SK-N-SH treated with all-trans-retinoic acid at 6 μM for 48 hours (cell line): Measurements from ENCODE around the gene ZC3H7B.

Source experiments
- ATAC-seq: fragments of 200-7000 bp; cut with Tn5 transposase; 3 replicates; pipeline ENCODE4 v1.9.1; 2020; ENCODE audit warnings: mild to moderate bottlenecking, moderate library complexity
- ARNTL ChIP-seq: fragments of 450-650 bp; formaldehyde crosslinking; IDR thresholded peaks from 2 replicates; pipeline ENCODE4 v1.5.0; 2020; ENCODE audit warnings: low read depth, mild to moderate bottlenecking, moderate library complexity, borderline replicate concordance
- BACH2 ChIP-seq: fragments of 250-450 bp; sonication (Bioruptor Pico); IDR thresholded peaks from 2 replicates; pipeline ENCODE4 v1.9.0; 2021; ENCODE audit warnings: mild to moderate bottlenecking, borderline replicate concordance
- CREB5 ChIP-seq: fragments of 250-450 bp; sonication (Bioruptor Pico); IDR thresholded peaks from 2 replicates; pipeline ENCODE4 v1.5.1; 2020; ENCODE audit warnings: low read depth, mild to moderate bottlenecking, moderate library complexity
- CSDC2 ChIP-seq: fragments of 250-450 bp; sonication (Bioruptor Pico); IDR thresholded peaks from 2 replicates; pipeline ENCODE4 v1.5.0; 2020; ENCODE audit warnings: mild to moderate bottlenecking, moderate library complexity
- CSRNP3 ChIP-seq: fragments of 250-450 bp; sonication (Bioruptor Pico); IDR thresholded peaks from 2 replicates; pipeline ENCODE4 v1.5.1; 2021; ENCODE audit warnings: mild to moderate bottlenecking, moderate library complexity
- ESRRG ChIP-seq: fragments of 250-450 bp; sonication (Bioruptor Pico); IDR thresholded peaks from 2 replicates; pipeline ENCODE4 v1.6.1; 2021; ENCODE audit warnings: mild to moderate bottlenecking
- GLIS3 ChIP-seq: fragments of 250-450 bp; sonication (Bioruptor Pico); IDR thresholded peaks from 2 replicates; pipeline ENCODE4 v1.5.0; 2020; ENCODE audit warnings: mild to moderate bottlenecking, moderate library complexity
- ISL1 ChIP-seq: fragments of 250-450 bp; sonication (Bioruptor Pico); IDR thresholded peaks from 2 replicates; pipeline ENCODE4 v2.1.2; 2022; ENCODE audit warnings: mild to moderate bottlenecking, moderate library complexity
- OSR1 ChIP-seq: fragments of 250-450 bp; sonication (Bioruptor Pico); IDR thresholded peaks from 2 replicates; pipeline ENCODE4 v1.8.0; 2022; ENCODE audit warnings: moderate library complexity, mild to moderate bottlenecking, inconsistent platforms
- PATZ1 ChIP-seq: fragments of 250-450 bp; sonication (Bioruptor Pico); IDR thresholded peaks from 2 replicates; pipeline ENCODE4 v1.8.0; 2020; ENCODE audit warnings: mild to moderate bottlenecking, moderate library complexity, borderline replicate concordance
- POU6F1 ChIP-seq: fragments of 250-450 bp; sonication (Bioruptor Pico); IDR thresholded peaks from 2 replicates; pipeline ENCODE4 v1.8.0; 2021; ENCODE audit warnings: low read depth, mild to moderate bottlenecking, moderate library complexity, borderline replicate concordance
- PPARA ChIP-seq: fragments of 250-450 bp; sonication (Bioruptor Pico); IDR thresholded peaks from 2 replicates; pipeline ENCODE4 v1.5.0; 2020; ENCODE audit warnings: mild to moderate bottlenecking, borderline replicate concordance
- RARB ChIP-seq: fragments of 250-450 bp; sonication (Bioruptor Pico); IDR thresholded peaks from 2 replicates; pipeline ENCODE4 v1.8.0; 2021; ENCODE audit warnings: mild to moderate bottlenecking, moderate library complexity
- SNAI2 ChIP-seq: fragments of 250-450 bp; sonication (Bioruptor Pico); IDR thresholded peaks from 2 replicates; pipeline ENCODE4 v1.5.0; 2020; ENCODE audit warnings: mild to moderate bottlenecking, moderate library complexity
- TCF4 ChIP-seq: fragments of 250-450 bp; sonication (Bioruptor Pico); IDR thresholded peaks from 2 replicates; pipeline ENCODE4 v1.8.0; 2021; ENCODE audit warnings: mild to moderate bottlenecking, moderate library complexity, borderline replicate concordance
- TOX ChIP-seq: fragments of 250-450 bp; sonication (Bioruptor Pico); IDR thresholded peaks from 2 replicates; pipeline ENCODE4 v1.8.0; 2021; ENCODE audit warnings: mild to moderate bottlenecking, moderate library complexity, borderline replicate concordance
- TSHZ2 ChIP-seq: fragments of 250-450 bp; sonication (Bioruptor Pico); IDR thresholded peaks from 2 replicates; pipeline ENCODE4 v1.5.0; 2020; ENCODE audit warnings: mild to moderate bottlenecking, moderate library complexity
- ZC3H10 ChIP-seq: fragments of 250-450 bp; sonication (Bioruptor Pico); IDR thresholded peaks from 2 replicates; pipeline ENCODE4 v1.5.1; 2021; ENCODE audit warnings: mild to moderate bottlenecking, moderate library complexity
- ZFP30 ChIP-seq: fragments of 450-650 bp; formaldehyde crosslinking; IDR thresholded peaks from 2 replicates; pipeline ENCODE4 v1.5.0; 2022; ENCODE audit warnings: mild to moderate bottlenecking, moderate library complexity
- ZNF565 ChIP-seq: fragments of 450-650 bp; formaldehyde crosslinking; conservative IDR thresholded peaks from 2 replicates; pipeline ENCODE4 v1.5.0; 2020; ENCODE audit warnings: low read depth, mild to moderate bottlenecking, moderate library complexity
- ZNF70 ChIP-seq: fragments of 450-650 bp; formaldehyde crosslinking; IDR thresholded peaks from 2 replicates; pipeline ENCODE4 v1.5.0; 2020; ENCODE audit warnings: mild to moderate bottlenecking, moderate library complexity
- ZNF8 ChIP-seq: fragments of 450-650 bp; formaldehyde crosslinking; IDR thresholded peaks from 2 replicates; pipeline ENCODE4 v1.5.0; 2020; ENCODE audit warnings: mild to moderate bottlenecking, moderate library complexity

The ZC3H7B gene

GRCh38 chr22:41302021-41302767, 869 bp downstream of the ZC3H7B start:
- ATAC-seq = no peak
- TF ChIP-seq ZFP30 (CRISPR knock-in tag) = no peak
- TF ChIP-seq GLIS3 (CRISPR knock-in tag) = no peak
- TF ChIP-seq ARNTL (CRISPR knock-in tag) = no peak
- no peak for TF ChIP-seq RARB (CRISPR knock-in tag)
- TF ChIP-seq SNAI2 (CRISPR knock-in tag) = no peak
- TF ChIP-seq ZNF70 (CRISPR knock-in tag) = no peak
- no peak for TF ChIP-seq PPARA
- TF ChIP-seq ZNF565 (CRISPR knock-in tag) = no peak
- no peak for TF ChIP-seq CSRNP3 (CRISPR knock-in tag)
- no peak for TF ChIP-seq TCF4 (CRISPR knock-in tag)
- TF ChIP-seq BACH2 (CRISPR knock-in tag) = no peak
- TF ChIP-seq TOX = no peak
- no peak for TF ChIP-seq PATZ1 (CRISPR knock-in tag)
- TF ChIP-seq OSR1 (CRISPR knock-in tag) = no peak
- TF ChIP-seq ZC3H10 (CRISPR knock-in tag) = no peak
- no peak for TF ChIP-seq ISL1 (CRISPR knock-in tag)

GRCh38 chr22:41302811-41303210, 1.5 kb downstream of the ZC3H7B start:
- no peak for TF ChIP-seq ESRRG (CRISPR knock-in tag)
- TF ChIP-seq BACH2 (CRISPR knock-in tag) = no peak
- TF ChIP-seq ZNF8 (CRISPR knock-in tag) = no peak
- no peak for TF ChIP-seq TCF4 (CRISPR knock-in tag)
- TF ChIP-seq OSR1 (CRISPR knock-in tag) = no peak
- TF ChIP-seq ZNF70 (CRISPR knock-in tag) = no peak
- TF ChIP-seq ISL1 (CRISPR knock-in tag) = no peak
- no peak for TF ChIP-seq GLIS3 (CRISPR knock-in tag)
- TF ChIP-seq RARB (CRISPR knock-in tag) = no peak
- TF ChIP-seq TOX = no peak
- no peak for TF ChIP-seq CREB5 (CRISPR knock-in tag)
- TF ChIP-seq POU6F1 = no peak
- TF ChIP-seq CSDC2 (CRISPR knock-in tag) = no peak
- TF ChIP-seq ZNF565 (CRISPR knock-in tag) = no peak
- no peak for TF ChIP-seq TSHZ2 (CRISPR knock-in tag)
- TF ChIP-seq, all 23 proteins: peak for 0

More at GRCh38 chr22:41302811-41303210, 1.5 kb downstream of the ZC3H7B start:
- no peak for ATAC-seq
